ENCODE data around the gene TBXA2R.
A peak's percentile ranks its signal among the peaks of the same experiment; 100 is the strongest.

GRCh38 chr19:3585301-3586126 is 21.2 kb downstream of the TBXA2R start, which contains the start of gene GIPC3:
- TF ChIP-seq CTCF (IDR thresholded peaks at IDR 0.05; ENCODE audit: insufficient read depth, low read depth, low read length), result no peak
- peak; percentile 68 for TF ChIP-seq EZH2 (IDR thresholded peaks at IDR 0.05; ENCODE audit: insufficient read depth, low read length)

All from astrocyte (in vitro differentiated cells and primary cell).